HepG2 (cell line): ENCODE results near the gene DNLZ. TPM values are rescaled to one million over a fixed set of nuclear protein-coding genes. Genes with fewer than 3 reads are reported as not detected.
A peak's percentile ranks its signal among the peaks of the same experiment; 100 is the strongest.

Experiments used
- BORCS8-MEF2B ChIP-seq: sonication (generic); formaldehyde crosslinking; IDR thresholded peaks from 2 replicates; pipeline ENCODE4 v1.8.0; 2022; ENCODE audit warnings: mild to moderate bottlenecking, missing genetic modification reagents
- GABPB1 ChIP-seq: IDR thresholded peaks from 2 replicates; pipeline ENCODE4 v1.6.1; 2016; ENCODE audit warnings: mild to moderate bottlenecking, missing genetic modification reagents, moderate library complexity, missing compliant biosample characterization
- JARID2 ChIP-seq: sonication (generic); formaldehyde crosslinking; IDR thresholded peaks from 2 replicates; pipeline ENCODE4 v1.8.1; 2023; ENCODE audit warnings: missing genetic modification reagents, inconsistent platforms; ENCODE audit not compliant: insufficient replicate concordance
- MAX ChIP-seq: IDR thresholded peaks from 2 replicates; pipeline ENCODE4 v1.6.1; 2012; ENCODE audit warnings: inconsistent platforms
- PITX1 ChIP-seq: sonication (generic); formaldehyde crosslinking; IDR thresholded peaks from 2 replicates; pipeline ENCODE4 v1.5.1; 2020; ENCODE audit warnings: mild to moderate bottlenecking, missing genetic modification reagents
- RORA ChIP-seq: sonication (generic); formaldehyde crosslinking; IDR thresholded peaks from 2 replicates; pipeline ENCODE4 v1.5.0; 2020; ENCODE audit warnings: mild to moderate bottlenecking, missing genetic modification reagents, moderate library complexity
- ZFYVE20 ChIP-seq: sonication (generic); formaldehyde crosslinking; IDR thresholded peaks from 2 replicates; pipeline ENCODE4 v1.8.0; 2023; ENCODE audit warnings: low read depth, mild to moderate bottlenecking, moderate library complexity, missing genetic modification reagents, borderline replicate concordance
- ZNF275 ChIP-seq: sonication (generic); formaldehyde crosslinking; IDR thresholded peaks from 2 replicates; pipeline ENCODE4 v1.8.0; 2022; ENCODE audit warnings: missing genetic modification reagents, mild to moderate bottlenecking, inconsistent platforms, borderline replicate concordance
- ZNF431 ChIP-seq: sonication (generic); formaldehyde crosslinking; IDR thresholded peaks from 2 replicates; pipeline ENCODE4 v1.9.0; 2022; ENCODE audit warnings: missing genetic modification reagents, low read depth, mild to moderate bottlenecking, borderline replicate concordance
- ZSCAN12 ChIP-seq: sonication (generic); formaldehyde crosslinking; IDR thresholded peaks from 2 replicates; pipeline ENCODE4 v1.9.0; 2021; ENCODE audit warnings: mild to moderate bottlenecking, missing genetic modification reagents
- polyA plus RNA-seq, 8 experiments: library from polyadenylated mRNA; depleted of rRNA in 3 of 8; stranded (reverse) in 7 of 8; unstranded in 1 of 8; fragments of >200 nt; fragmentation: Illumina TruSeq in 4 of 8; extraction: Trizol in 4 of 8; gene quantifications; 2 replicates each; pipeline versions ENCODE4 v1.2.1 to v1.2.3, GENCODE V29; 2011 to 2016; ENCODE audit warnings: low read depth in 4 of 8, missing spikeins in 1 of 8, mixed read lengths in 1 of 8; ENCODE audit not compliant: insufficient read depth in 1 of 8
- total RNA-seq, 5 experiments: library from RNA; depleted of rRNA; stranded (reverse); fragments of >200 nt; fragmentation: Illumina TruSeq; extraction: Trizol; gene quantifications; 2 replicates each; pipeline ENCODE4 v1.2.3, GENCODE V29; 2016; ENCODE audit warnings: low read depth in 1 of 5
- TF ChIP-seq, protein P1 (sequence below): sonication (generic); formaldehyde crosslinking; IDR thresholded peaks from 2 replicates; pipeline ENCODE4 v1.5.1; 2020; ENCODE audit warnings: mild to moderate bottlenecking, missing genetic modification reagents, moderate library complexity

DNLZ gene
- total and polyA plus RNA-seq, 2 of the 13 experiments (the other 11 are each of a cell fraction or from before 2014, with no cell fraction given) = 3.4 to 8.0 TPM

DNA sequence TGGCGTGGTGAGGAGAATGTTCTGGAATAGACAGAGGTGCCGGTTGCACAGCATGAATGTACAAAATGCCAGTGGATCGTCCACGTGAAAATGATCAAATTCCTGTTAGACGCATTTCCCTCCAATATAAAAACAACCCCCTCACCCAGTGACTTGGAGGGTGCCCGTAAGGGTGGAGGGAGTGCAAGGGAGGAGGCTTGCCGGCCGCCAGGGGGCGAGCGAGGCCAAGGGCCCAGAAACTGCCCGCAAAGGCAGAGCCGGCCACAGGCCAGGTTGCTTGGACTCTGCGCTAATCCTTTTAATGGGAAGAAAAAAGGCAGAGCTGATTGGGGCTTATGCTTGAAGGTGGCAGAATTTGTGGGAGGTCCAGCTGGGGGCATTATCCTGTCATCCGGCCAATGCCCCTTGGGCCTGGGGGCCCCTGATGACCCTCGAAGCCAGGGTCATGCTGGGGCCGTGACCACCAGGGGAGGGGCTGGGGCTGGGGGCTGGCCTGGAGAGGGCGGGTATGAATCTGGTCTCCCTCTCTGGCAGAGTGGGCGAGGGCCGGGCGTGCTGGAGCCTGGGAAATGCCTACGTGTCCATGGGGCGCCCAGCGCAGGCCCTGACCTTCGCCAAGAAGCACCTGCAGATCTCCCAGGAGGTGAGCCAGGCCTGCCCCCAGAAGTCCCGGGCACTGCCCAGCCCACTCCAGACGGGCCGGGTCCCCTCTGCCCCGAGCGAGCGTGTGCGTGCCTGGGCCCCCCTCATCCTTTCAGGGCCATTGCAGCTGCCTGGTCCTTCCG is 24.2 kb downstream of the DNLZ start (continued):
- TF ChIP-seq, protein P1, sequence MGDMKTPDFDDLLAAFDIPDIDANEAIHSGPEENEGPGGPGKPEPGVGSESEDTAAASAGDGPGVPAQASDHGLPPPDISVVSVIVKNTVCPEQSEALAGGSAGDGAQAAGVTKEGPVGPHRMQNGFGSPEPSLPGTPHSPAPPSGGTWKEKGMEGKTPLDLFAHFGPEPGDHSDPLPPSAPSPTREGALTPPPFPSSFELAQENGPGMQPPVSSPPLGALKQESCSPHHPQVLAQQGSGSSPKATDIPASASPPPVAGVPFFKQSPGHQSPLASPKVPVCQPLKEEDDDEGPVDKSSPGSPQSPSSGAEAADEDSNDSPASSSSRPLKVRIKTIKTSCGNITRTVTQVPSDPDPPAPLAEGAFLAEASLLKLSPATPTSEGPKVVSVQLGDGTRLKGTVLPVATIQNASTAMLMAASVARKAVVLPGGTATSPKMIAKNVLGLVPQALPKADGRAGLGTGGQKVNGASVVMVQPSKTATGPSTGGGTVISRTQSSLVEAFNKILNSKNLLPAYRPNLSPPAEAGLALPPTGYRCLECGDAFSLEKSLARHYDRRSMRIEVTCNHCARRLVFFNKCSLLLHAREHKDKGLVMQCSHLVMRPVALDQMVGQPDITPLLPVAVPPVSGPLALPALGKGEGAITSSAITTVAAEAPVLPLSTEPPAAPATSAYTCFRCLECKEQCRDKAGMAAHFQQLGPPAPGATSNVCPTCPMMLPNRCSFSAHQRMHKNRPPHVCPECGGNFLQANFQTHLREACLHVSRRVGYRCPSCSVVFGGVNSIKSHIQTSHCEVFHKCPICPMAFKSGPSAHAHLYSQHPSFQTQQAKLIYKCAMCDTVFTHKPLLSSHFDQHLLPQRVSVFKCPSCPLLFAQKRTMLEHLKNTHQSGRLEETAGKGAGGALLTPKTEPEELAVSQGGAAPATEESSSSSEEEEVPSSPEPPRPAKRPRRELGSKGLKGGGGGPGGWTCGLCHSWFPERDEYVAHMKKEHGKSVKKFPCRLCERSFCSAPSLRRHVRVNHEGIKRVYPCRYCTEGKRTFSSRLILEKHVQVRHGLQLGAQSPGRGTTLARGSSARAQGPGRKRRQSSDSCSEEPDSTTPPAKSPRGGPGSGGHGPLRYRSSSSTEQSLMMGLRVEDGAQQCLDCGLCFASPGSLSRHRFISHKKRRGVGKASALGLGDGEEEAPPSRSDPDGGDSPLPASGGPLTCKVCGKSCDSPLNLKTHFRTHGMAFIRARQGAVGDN (CRISPR knock-in tag) = peak; percentile 49
- TF ChIP-seq JARID2 = no peak
- TF ChIP-seq RORA (CRISPR knock-in tag) = no peak
- no peak for TF ChIP-seq ZNF275
- TF ChIP-seq ZNF431 = no peak
- TF ChIP-seq PITX1 (CRISPR knock-in tag) = peak; percentile 67; the same call in 1 of the 2 replicates
- TF ChIP-seq BORCS8-MEF2B (CRISPR knock-in tag) = no peak
- TF ChIP-seq GABPB1 (CRISPR knock-in tag) = peak; percentile 64
- TF ChIP-seq ZFYVE20 (CRISPR knock-in tag) = no peak
- peak; percentile 35; the same call in 1 of the 2 replicates for TF ChIP-seq MAX
- no peak for TF ChIP-seq ZSCAN12 (CRISPR knock-in tag)
